ENCODE results near the gene PNRC1.

DNA sequence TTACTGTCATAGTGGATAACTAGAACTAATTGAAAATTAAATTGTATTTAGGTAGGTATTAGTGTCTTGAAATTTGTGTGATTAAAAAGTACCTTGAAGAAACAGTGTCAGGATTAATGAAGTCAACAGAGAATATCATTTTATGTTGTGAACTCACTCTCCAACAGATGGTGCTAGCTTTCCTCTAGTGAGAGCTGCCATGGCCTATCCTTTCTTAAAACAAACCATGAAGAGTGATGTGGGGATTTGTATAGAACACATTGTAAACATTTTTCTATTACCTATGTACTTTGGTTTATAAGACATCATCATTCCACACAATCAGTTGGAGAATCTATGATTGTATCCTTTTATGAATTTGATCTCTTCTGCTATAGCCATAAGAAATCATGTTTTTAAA, 42.1 kb downstream of the PNRC1 start:
- TF ChIP-seq POLR2A (IDR thresholded peaks at IDR 0.05; ENCODE audit: low read length): no peak
- TF ChIP-seq GATA1 (IDR thresholded peaks at IDR 0.05; ENCODE audit: low read depth, low read length): no peak
